Endometrial microvascular endothelial cells (primary cell): ENCODE measurements around the gene GFRA3. TPM values are rescaled to one million over a fixed set of nuclear protein-coding genes. Genes with fewer than 3 reads are reported as not detected.
"Not testable (repeated sequence)": the region's sequence is repeated elsewhere in the genome, so short reads cannot be mapped to it uniquely, and the experiment has no call there.

Experiments used
- in situ Hi-C: cut with HindIII; loops from 2 replicates; pipeline ENCODE4 v1.10.0; 2017; ENCODE audit warnings: low sequenced_read_pairs, low pct_unique_long_range_greater_than_20kb; ENCODE audit errors: inconsistent ontology term
- total RNA-seq: library from RNA; depleted of rRNA; stranded (reverse); fragments of >200 nt; gene quantifications from one replicate; pipeline ENCODE4 v1.2.3, GENCODE V29; 2015; ENCODE audit errors: inconsistent ontology term

Gene GFRA3
- total RNA-seq, 1 donor from 2014 or later = not detected

- in situ Hi-C loops = no loop called here
Observed at GRCh38 chr5:138257583-138257982, 16.8 kb downstream of the GFRA3 start.

GRCh38 chr5:138252944-138253343, 21.5 kb downstream of the GFRA3 start:
- in situ Hi-C loops = no loop called here

- in situ Hi-C loops = not testable (repeated sequence)
Observed at GRCh38 chr5:138247800-138248199, 26.6 kb downstream of the GFRA3 start.

GRCh38 chr5:138246822-138247221, 27.6 kb downstream of the GFRA3 start:
- in situ Hi-C loops = no loop called here

- in situ Hi-C loops = no loop called here
Observed at GRCh38 chr5:138246334-138246733, 28.1 kb downstream of the GFRA3 start.

DNA sequence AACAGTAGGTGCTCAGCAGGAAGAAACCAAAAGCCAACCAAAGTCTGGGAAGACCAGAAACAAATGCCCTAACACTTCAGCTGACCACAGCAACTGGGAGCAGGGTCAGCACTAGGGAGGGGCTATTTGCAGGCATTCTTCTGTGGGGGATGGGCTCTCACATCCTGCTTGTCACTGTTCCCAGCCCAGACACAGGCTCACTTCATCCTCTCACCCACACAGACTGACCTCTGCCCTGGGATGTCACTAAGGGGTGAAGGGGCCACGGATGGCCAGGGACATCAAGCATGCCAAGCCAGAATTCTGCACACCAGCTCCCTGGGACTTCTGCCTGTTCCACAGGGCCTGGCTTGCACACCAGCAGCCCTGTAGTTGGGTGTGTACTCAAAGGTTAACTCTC, 28.7 kb downstream of the GFRA3 start:
- in situ Hi-C loops = no loop called here

- in situ Hi-C loops = no loop called here
Observed at GRCh38 chr5:138243794-138244193, 30.6 kb downstream of the GFRA3 start.

DNA sequence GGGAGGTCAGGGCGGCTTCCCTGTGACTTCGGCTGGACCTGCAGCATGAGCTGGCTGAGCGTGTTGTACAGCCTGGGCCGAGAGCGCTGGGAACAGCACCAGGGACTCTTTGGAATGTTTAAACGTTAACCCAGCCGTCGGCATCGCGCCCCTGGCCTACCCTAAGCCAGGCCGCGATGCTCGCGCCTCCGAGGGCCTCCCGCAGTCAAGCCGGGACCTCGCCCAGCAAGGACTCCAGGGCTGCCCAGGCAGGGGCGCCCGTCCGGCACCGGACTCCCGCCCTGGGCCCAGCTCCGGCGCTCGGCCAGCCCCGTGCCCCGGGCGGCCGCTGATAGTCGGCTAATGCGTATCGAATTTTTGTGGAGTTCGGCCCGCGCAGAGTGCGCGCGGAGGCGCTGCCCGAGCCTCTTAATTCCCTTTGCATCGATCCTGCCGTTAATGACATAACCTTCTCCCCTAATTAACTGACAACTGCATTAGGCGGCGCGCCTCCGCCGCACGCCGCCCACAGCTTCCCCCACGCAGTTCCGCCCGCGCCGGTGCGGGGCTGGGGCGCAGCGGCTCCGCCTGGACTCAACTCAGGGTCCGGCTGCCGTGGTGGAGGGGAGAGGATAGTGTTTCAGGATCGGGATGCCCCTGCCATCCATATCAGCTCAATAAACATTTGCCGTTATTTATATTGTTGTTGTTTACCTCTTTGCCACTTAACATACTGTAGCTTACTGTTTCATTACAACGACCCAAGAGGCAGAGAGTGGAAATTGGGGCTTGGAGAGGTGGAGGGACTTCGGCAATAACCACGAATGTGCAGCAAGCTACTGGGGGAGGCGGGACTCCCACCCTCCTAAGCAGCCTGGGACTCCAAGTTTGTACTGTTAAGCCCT, 32.5 kb downstream of the GFRA3 start:
- in situ Hi-C loops = no loop called here

- in situ Hi-C loops = no loop called here
Observed at GRCh38 chr5:138240650-138241385, 33.6 kb downstream of the GFRA3 start.

DNA sequence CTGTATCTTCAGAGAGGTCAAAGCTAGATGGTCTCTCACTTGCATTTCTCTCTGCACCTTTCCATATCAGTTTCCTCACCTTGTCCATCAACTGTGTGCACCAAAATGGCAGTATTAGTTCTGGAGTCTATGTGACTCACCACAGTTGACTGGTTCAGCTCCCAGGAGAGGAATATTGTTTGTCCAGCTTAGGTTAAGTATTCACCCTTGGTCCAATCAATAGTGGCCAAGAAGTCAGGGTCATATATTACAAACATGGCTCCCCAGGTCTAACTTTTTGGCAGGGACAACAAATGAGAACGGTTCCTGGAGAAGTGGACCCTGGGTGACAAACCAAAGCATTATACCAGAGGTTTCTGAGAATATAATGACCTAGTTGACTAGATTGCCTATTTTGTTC, 36.4 kb downstream of the GFRA3 start:
- in situ Hi-C loops = no loop called here

DNA sequence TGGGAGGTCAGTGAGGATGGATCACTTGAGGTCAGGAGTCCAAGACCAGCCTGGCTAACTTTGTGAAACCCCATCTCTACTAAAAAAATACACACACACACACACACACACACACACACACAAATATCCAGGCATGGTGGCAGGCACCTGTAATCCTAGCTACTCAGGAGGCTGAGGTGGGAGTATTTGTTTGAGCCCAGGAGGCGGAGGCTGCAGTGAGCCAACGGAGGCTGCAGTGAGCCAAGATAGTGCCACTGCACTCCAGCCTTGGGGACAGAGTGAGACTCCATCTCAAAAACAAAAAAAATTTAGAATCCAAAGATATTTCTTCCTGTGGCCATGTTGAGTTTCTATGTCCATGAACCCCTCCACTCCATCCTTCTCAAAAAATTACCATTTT, 39.8 kb downstream of the GFRA3 start:
- in situ Hi-C loops = no loop called here

- in situ Hi-C loops = no loop called here
Observed at GRCh38 chr5:138233280-138233679, 41.1 kb downstream of the GFRA3 start.

- in situ Hi-C loops = no loop called here
Observed at GRCh38 chr5:138230981-138231589, 43.3 kb downstream of the GFRA3 start.

DNA sequence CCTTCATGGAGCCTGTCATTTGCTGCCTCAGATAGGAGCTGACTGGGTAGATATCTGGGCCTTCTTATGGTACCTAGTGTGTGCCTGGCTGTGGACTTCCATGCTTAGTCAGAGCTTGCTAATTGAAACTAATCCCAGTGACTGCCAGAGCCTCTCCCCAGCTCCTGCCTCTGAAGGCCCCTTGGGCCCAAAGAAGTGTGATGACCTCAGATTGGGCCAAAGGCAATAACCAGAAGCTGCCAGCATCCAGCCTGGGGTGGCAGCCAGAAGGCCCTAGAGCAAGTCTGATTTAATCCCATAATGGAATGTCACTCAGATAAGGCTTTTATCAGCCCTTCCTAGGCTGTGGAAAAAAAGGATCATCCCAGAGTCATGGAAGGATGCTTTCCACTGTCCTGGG, 44.2 kb downstream of the GFRA3 start:
- in situ Hi-C loops = no loop called here

DNA sequence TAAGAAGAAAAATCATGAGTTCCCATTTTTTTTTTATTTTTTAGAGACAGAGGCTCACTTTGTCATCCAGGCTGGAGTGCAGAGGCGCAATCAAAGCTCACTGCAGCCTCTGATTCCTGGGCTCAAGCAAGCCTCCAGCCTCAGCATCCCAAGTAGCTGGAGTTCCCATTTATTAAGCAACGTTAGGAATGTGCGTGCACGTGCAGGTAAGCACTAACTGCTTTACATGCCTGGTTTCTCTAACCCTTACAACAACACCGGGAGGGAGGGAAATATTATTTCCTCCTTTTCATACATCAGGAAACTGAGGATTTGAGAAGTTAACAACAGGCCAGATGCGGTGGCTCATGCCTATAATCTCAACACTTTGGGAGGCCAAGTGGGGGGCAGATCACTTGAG, 45.0 kb downstream of the GFRA3 start:
- in situ Hi-C loops = no loop called here

DNA sequence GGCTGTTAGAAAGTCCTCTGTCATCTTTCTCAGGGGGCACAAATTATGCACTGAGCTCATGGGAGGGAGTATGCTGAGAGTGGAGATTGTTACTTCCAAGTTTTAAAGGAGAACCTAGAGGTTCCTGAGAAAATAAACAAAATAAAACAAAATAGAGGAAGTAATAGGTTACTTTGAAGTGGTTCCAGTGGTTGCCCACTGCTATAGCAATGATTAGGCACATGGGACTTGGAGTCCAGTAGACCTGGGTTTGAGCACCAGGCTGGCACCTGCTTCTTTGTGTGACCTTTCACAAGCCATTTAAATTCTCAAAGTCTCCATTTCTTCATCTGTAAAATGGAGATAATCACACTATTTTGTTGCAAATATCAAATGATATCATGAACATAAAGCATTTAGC, 47.5 kb downstream of the GFRA3 start:
- in situ Hi-C loops = no loop called here

GRCh38 chr5:138224712-138225111, 49.7 kb downstream of the GFRA3 start:
- in situ Hi-C loops = no loop called here

DNA sequence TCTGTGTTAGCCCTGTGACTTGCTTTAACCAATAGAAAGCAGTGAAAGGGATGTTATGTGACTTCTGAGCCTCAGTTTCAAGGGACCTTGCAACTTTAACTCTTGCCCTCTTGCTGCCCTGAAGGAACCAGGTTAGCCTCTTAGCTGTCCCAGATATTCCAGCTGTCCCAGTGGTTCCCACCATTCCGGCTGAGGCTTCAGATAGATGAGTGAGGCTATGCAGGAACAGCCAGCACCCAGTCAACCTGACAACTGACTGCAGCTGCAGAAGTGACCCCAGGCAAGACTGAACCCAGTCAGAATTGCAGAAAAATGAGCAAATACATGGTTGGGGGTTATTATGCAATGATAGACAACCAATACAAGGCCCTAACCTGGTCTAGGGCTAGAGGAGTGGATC, 50.9 kb downstream of the GFRA3 start:
- in situ Hi-C loops = no loop called here

GRCh38 chr5:138216799-138217198, 57.6 kb downstream of the GFRA3 start:
- in situ Hi-C loops = no loop called here
